AG09309 (cell line): ENCODE results near the gene DPM3.

Source experiments
- DNase-seq: peaks from one replicate; pipeline ENCODE4 v3.0.0-alpha.2; 2010; ENCODE audit warnings: low read depth
- H3K4me3 ChIP-seq: 2 replicates; pipeline ENCODE4 v1.5.1; 2011; ENCODE audit warnings: mild to moderate bottlenecking, low read depth, low read length, moderate library complexity; ENCODE audit not compliant: control insufficient read depth
- CTCF ChIP-seq: IDR thresholded peaks from 2 replicates; pipeline ENCODE4 v1.5.1; 2011; ENCODE audit warnings: mild to moderate bottlenecking, low read depth, low read length, inconsistent platforms; ENCODE audit not compliant: insufficient read depth, control insufficient read depth; ENCODE audit errors: missing control alignments

The DPM3 gene

GRCh38 chr1:155174324-155175280, 34.3 kb upstream of the DPM3 start:
- DNase-seq, result no peak
- no peak for TF ChIP-seq CTCF
- peak overlapping the region; percentile 96 for H3K4me3 ChIP-seq

GRCh38 chr1:155173478-155174323, 33.4 kb upstream of the DPM3 start, which contains the start of gene TRIM46:
TRIM46 (plus strand) TSS chr1:155173849; CDS start chr1:155173967, 118 bp downstream.
- H3K4me3 ChIP-seq, result peak within 1 kb of the TSS; percentile 96
- TF ChIP-seq CTCF, result no peak
- DNase-seq, result no peak

- DNase-seq, result peak; percentile 86
- TF ChIP-seq CTCF, result peak; percentile 98
- peak within 1 kb of the TSS; percentile 96 for H3K4me3 ChIP-seq
Observed at GRCh38 chr1:155172732-155173477, 32.6 kb upstream of the DPM3 start, which contains the start of gene KRTCAP2. KRTCAP2 (minus strand) TSS chr1:155173304; CDS start chr1:155173224, 80 bp downstream.

DNA sequence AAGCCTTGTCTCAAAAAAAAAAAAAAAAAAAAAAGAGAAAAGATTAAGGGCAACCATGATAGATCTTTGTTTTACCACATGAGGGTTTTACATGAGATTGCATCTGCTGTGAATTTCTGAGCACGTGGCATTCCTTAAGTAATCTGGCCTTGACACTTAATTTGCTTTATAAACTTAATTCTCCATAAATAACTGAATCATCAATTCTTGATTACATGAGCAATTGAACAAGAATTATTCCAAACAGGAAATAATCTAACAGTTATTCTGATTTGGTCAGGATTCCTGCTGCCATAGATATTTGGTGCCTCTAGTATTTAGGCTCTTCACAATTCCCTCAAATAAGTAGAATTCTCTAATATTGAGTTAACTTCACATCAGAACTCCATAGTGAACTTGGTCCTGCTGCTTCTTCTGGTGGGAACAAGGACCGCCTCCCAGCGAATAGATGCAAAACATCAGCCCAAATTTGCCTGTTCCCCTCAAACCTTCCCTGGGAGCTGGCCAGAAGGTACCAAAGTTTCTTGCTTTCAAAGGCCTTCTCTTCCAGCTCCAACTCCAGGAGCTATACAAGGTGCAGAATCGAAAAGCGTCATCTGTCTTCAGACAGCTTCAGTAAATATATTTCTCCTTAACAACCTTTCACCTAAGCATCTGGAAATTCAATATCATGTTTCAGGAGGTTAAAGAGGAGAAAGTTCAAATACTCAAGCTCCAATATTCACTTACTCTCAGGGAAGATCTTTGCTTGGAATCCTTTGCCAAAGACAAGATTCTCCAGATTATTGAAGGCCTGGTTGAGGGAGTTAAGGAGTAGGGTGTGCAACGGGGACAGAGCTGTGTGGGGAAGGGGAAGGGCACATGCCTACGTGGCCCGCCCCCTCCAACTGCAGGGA, 31.8 kb upstream of the DPM3 start:
- H3K4me3 ChIP-seq, result peak overlapping the region; percentile 96
- DNase-seq, result no peak
- TF ChIP-seq CTCF, result no peak

DNA sequence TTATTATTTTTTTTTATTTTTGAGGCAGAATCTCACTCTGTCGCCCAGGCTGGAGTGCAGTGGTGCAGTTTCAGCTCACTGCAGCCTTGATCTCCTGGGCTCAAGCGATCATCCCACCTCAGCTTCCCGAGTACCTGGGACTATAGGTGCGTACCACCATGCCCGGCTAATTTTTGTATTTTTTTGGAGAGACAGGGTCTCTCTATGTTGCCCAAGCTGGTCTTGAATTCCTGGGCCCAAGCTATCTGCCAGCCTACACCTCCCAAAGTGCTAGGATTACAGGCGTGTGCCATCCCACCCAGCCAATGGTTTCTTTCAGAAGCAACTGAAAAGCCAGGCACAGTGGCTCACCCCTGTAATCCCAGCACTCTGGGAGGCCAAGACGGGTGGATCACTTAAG, 30.5 kb upstream of the DPM3 start:
- no peak for DNase-seq

More for the DNA sequence above, 30.5 kb upstream of the DPM3 start:
- no peak overlapping the region for H3K4me3 ChIP-seq
- no peak for TF ChIP-seq CTCF
